ENCODE results near the gene PFN1.

The PFN1 gene

DNA sequence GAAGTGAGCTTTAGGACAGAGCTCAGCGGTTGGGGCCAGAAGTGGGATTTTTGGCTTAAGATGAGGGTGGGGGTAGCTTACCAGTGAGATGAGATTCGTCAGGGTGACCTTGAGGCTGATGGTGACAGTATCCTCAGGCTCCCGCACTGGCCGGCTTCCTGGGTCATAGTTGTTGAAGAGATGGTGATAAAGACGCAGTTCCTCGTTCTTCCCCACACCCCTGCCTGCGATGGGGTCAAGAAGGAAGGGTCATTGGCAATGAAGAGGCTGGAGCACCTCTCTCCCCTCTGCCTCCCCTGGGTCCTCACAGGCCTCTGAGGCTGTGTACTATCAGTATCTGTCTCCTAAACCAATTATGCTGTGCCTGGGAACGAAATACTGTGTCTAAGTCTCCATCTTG, 45.8 kb downstream of the PFN1 start:
- Histone ChIP-seq H3K4me3 (ENCODE audit: insufficient read depth in 1 of 2, low read depth in 1 of 2, low read length in 2 of 2) (no peak overlapping the region), H3K36me3 (ENCODE audit: control insufficient read depth in 1 of 2, insufficient read depth in 2 of 2, low read depth in 1 of 2, low read length in 2 of 2) (peaks cover under 1 to 47% of the 10 kb centered on the region in 2 experiments), H2AK5ac (ENCODE audit: low read length, severe bottlenecking) (no peak overlapping the region), H2BK15ac (ENCODE audit: low read depth, poor library complexity, severe bottlenecking) (no peak overlapping the region), H2AFZ (ENCODE audit: low read depth, low read length) (no peak overlapping the region), H3K23ac (ENCODE audit: low read length in 2 of 2) (no peak overlapping the region), H2BK120ac (ENCODE audit: low read depth, low read length) (no peak overlapping the region), H2BK12ac (ENCODE audit: low read length in 2 of 2) (no peak overlapping the region), H3K9ac (ENCODE audit: low read length) (no peak overlapping the region), H3K14ac (ENCODE audit: low read length in 2 of 2) (no peak overlapping the region), H3K4me1 (ENCODE audit: control insufficient read depth, insufficient read depth, low read depth, low read length) (no peaks in the 10 kb centered on the region), H4K91ac (ENCODE audit: low read length) (no peak overlapping the region), H3K27ac (ENCODE audit: low read length, poor library complexity, severe bottlenecking) (no peak overlapping the region), H3K27me3 (ENCODE audit: control insufficient read depth in 1 of 2, insufficient read depth in 1 of 2, low read length in 2 of 2) (peaks cover 3 to 42% of the 10 kb centered on the region in 2 experiments), H3K4me2 (ENCODE audit: low read length, poor library complexity, severe bottlenecking) (no peak overlapping the region), H3K9me3 (ENCODE audit: control insufficient read depth, low read length) (no peaks in the 10 kb centered on the region), H3K4ac (ENCODE audit: low read depth in 1 of 2, low read length in 2 of 2) (no peak overlapping the region), H3K79me1 (replicated peaks; ENCODE audit: low read length, poor library complexity, severe bottlenecking) (no peaks in the 10 kb centered on the region), H3K18ac (ENCODE audit: low read depth in 1 of 2, low read length in 2 of 2) (no peak overlapping the region), H4K8ac (ENCODE audit: low read length) (no peak overlapping the region), H2BK5ac (ENCODE audit: low read depth, low read length, poor library complexity, severe bottlenecking) (no peak overlapping the region)
- WGBS = 81% methylated on average over 8 of the region's 8 CpGs
- DNase-seq = no peak

DNA sequence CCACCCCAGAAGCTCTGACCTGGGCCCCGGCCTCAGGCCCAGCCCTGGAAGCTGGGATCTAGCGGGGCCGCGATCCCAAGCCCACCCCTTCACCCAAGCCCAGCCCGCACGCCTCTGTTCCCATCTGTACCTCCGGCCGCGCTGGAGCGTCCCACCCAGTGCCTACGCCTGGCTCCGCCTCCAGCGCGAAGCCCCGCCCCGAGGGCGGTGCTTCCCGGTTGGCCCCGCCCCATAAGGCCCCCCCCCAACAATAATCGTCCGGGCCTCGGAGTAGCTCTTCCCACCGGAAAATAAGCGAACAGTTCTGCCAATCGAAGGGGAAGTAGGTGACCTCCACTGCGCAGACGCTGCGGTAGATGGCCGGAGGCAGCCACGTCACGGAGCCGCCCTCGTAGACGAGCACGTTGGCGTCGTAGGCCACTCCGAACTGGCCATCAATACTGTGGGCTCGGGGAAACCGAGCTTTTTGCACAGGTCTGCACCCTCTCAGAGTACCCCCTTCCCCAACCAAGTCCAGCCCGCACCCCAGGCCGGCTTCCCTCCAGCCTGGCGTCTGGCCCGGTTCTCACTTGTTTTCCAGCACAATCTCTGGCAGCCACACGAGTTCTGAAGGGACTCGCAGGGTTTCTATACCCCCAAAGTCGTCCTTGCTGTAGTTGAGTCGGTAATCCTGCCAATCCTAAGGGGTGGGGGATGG, 46.5 kb downstream of the PFN1 start:
- no peak overlapping the region for H2BK15ac ChIP-seq (ENCODE audit: low read depth, poor library complexity, severe bottlenecking)
- no peak for DNase-seq
- 84% methylated on average over 45 of the region's 48 CpGs for WGBS
- H3K9me3 ChIP-seq (ENCODE audit: control insufficient read depth, low read length) = no peaks in the 10 kb centered on the region
- H3K18ac ChIP-seq (ENCODE audit: low read depth in 1 of 2, low read length in 2 of 2) = no peak overlapping the region
- H2BK12ac ChIP-seq (ENCODE audit: low read length in 2 of 2) = no peak overlapping the region
- no peak overlapping the region for H2BK5ac ChIP-seq (ENCODE audit: low read depth, low read length, poor library complexity, severe bottlenecking)
- no peak overlapping the region for H3K4me2 ChIP-seq (ENCODE audit: low read length, poor library complexity, severe bottlenecking)
- H3K23ac ChIP-seq (ENCODE audit: low read length in 2 of 2) = no peak overlapping the region
- no peak overlapping the region for H4K8ac ChIP-seq (ENCODE audit: low read length)
- H2AK5ac ChIP-seq (ENCODE audit: low read length, severe bottlenecking) = no peak overlapping the region
- no peak overlapping the region for H3K27ac ChIP-seq (ENCODE audit: low read length, poor library complexity, severe bottlenecking)
- no peak overlapping the region for H4K91ac ChIP-seq (ENCODE audit: low read length)
- H3K4ac ChIP-seq (ENCODE audit: low read depth in 1 of 2, low read length in 2 of 2) = no peak overlapping the region
- H3K9ac ChIP-seq (ENCODE audit: low read length) = no peak overlapping the region
- peaks cover 3 to 42% of the 10 kb centered on the region in 2 experiments for H3K27me3 ChIP-seq (ENCODE audit: control insufficient read depth in 1 of 2, insufficient read depth in 1 of 2, low read length in 2 of 2)
- no peak overlapping the region for H3K14ac ChIP-seq (ENCODE audit: low read length in 2 of 2)
- no peak overlapping the region for H2AFZ ChIP-seq (ENCODE audit: low read depth, low read length)
- no peaks in the 10 kb centered on the region for H3K79me1 ChIP-seq (replicated peaks; ENCODE audit: low read length, poor library complexity, severe bottlenecking)
- no peak overlapping the region for H2BK120ac ChIP-seq (ENCODE audit: low read depth, low read length)
- H3K4me1 ChIP-seq (ENCODE audit: control insufficient read depth, insufficient read depth, low read depth, low read length) = no peaks in the 10 kb centered on the region
- H3K36me3 ChIP-seq (ENCODE audit: control insufficient read depth in 1 of 2, insufficient read depth in 2 of 2, low read depth in 1 of 2, low read length in 2 of 2) = peaks cover 8 to 55% of the 10 kb centered on the region in 2 experiments
- no peak overlapping the region for H3K4me3 ChIP-seq (ENCODE audit: insufficient read depth in 1 of 2, low read depth in 1 of 2, low read length in 2 of 2)

DNA sequence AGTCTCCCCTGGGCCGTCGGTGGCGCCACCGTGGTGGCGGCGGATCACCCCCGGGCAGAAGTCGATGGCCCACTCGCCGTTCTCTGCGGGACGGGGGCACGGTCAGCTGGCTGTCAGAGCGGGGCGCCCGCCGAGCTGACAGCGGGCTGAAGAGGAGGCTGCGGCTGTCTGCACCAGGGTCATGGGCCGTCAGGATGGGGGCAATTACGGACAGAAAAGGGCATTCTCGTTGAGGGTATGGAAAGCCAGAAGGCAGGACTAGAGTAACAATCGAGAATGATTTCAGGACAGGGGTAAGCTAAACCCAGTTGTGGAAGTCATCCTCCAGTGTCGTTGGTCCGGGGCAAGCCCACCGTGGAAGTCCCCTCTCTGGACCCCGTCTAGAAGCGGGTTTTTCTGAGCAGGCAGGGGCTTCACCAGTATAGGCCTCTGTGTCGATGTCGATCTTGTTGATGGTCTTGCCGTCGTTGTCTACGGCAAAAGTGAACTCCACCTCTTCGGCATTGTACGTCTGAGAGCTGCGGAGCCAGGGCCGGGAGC, 47.2 kb downstream of the PFN1 start:
- H4K8ac ChIP-seq (ENCODE audit: low read length) = no peak overlapping the region
- no peak overlapping the region for H3K23ac ChIP-seq (ENCODE audit: low read length in 2 of 2)
- H2AK5ac ChIP-seq (ENCODE audit: low read length, severe bottlenecking) = no peak overlapping the region
- no peak overlapping the region for H2BK120ac ChIP-seq (ENCODE audit: low read depth, low read length)
- no peak overlapping the region for H3K18ac ChIP-seq (ENCODE audit: low read depth in 1 of 2, low read length in 2 of 2)
- no peak overlapping the region for H2AFZ ChIP-seq (ENCODE audit: low read depth, low read length)
- no peak overlapping the region for H3K27ac ChIP-seq (ENCODE audit: low read length, poor library complexity, severe bottlenecking)
- no peak overlapping the region for H2BK15ac ChIP-seq (ENCODE audit: low read depth, poor library complexity, severe bottlenecking)
- peaks cover 14 to 61% of the 10 kb centered on the region in 2 experiments for H3K36me3 ChIP-seq (ENCODE audit: control insufficient read depth in 1 of 2, insufficient read depth in 2 of 2, low read depth in 1 of 2, low read length in 2 of 2)
- H3K9ac ChIP-seq (ENCODE audit: low read length) = no peak overlapping the region
- H3K4ac ChIP-seq (ENCODE audit: low read depth in 1 of 2, low read length in 2 of 2) = no peak overlapping the region
- no peak overlapping the region for H4K91ac ChIP-seq (ENCODE audit: low read length)
- H3K27me3 ChIP-seq (ENCODE audit: control insufficient read depth in 1 of 2, insufficient read depth in 1 of 2, low read length in 2 of 2) = peaks cover 3 to 42% of the 10 kb centered on the region in 2 experiments
- H3K14ac ChIP-seq (ENCODE audit: low read length in 2 of 2) = no peak overlapping the region
- H3K4me2 ChIP-seq (ENCODE audit: low read length, poor library complexity, severe bottlenecking) = no peak overlapping the region
- H2BK5ac ChIP-seq (ENCODE audit: low read depth, low read length, poor library complexity, severe bottlenecking) = no peak overlapping the region
- H3K9me3 ChIP-seq (ENCODE audit: control insufficient read depth, low read length) = no peaks in the 10 kb centered on the region
- WGBS = 91% methylated on average over 37 of the region's 37 CpGs
- H3K4me1 ChIP-seq (ENCODE audit: control insufficient read depth, insufficient read depth, low read depth, low read length) = no peaks in the 10 kb centered on the region
- DNase-seq = no peak
- no peaks in the 10 kb centered on the region for H3K79me1 ChIP-seq (replicated peaks; ENCODE audit: low read length, poor library complexity, severe bottlenecking)
- no peak overlapping the region for H2BK12ac ChIP-seq (ENCODE audit: low read length in 2 of 2)
- no peak overlapping the region for H3K4me3 ChIP-seq (ENCODE audit: insufficient read depth in 1 of 2, low read depth in 1 of 2, low read length in 2 of 2)

- Histone ChIP-seq H2AK5ac (ENCODE audit: low read length, severe bottlenecking) (no peak overlapping the region), H3K79me1 (replicated peaks; ENCODE audit: low read length, poor library complexity, severe bottlenecking) (no peaks in the 10 kb centered on the region), H2BK5ac (ENCODE audit: low read depth, low read length, poor library complexity, severe bottlenecking) (no peak overlapping the region), H3K9ac (ENCODE audit: low read length) (no peak overlapping the region), H3K4me2 (ENCODE audit: low read length, poor library complexity, severe bottlenecking) (no peak overlapping the region), H3K23ac (ENCODE audit: low read length in 2 of 2) (no peak overlapping the region), H3K4me3 (ENCODE audit: insufficient read depth in 1 of 2, low read depth in 1 of 2, low read length in 2 of 2) (no peak overlapping the region), H3K27ac (ENCODE audit: low read length, poor library complexity, severe bottlenecking) (no peak overlapping the region), H2BK12ac (ENCODE audit: low read length in 2 of 2) (no peak overlapping the region), H3K4me1 (ENCODE audit: control insufficient read depth, insufficient read depth, low read depth, low read length) (no peaks in the 10 kb centered on the region), H3K9me3 (ENCODE audit: control insufficient read depth, low read length) (no peaks in the 10 kb centered on the region), H3K14ac (ENCODE audit: low read length in 2 of 2) (no peak overlapping the region), H2AFZ (ENCODE audit: low read depth, low read length) (no peak overlapping the region), H3K4ac (ENCODE audit: low read depth in 1 of 2, low read length in 2 of 2) (no peak overlapping the region), H2BK15ac (ENCODE audit: low read depth, poor library complexity, severe bottlenecking) (no peak overlapping the region), H3K18ac (ENCODE audit: low read depth in 1 of 2, low read length in 2 of 2) (no peak overlapping the region), H4K8ac (ENCODE audit: low read length) (no peak overlapping the region), H2BK120ac (ENCODE audit: low read depth, low read length) (no peak overlapping the region), H4K91ac (ENCODE audit: low read length) (no peak overlapping the region), H3K36me3 (ENCODE audit: control insufficient read depth in 1 of 2, insufficient read depth in 2 of 2, low read depth in 1 of 2, low read length in 2 of 2) (peaks cover 21 to 68% of the 10 kb centered on the region in 2 experiments), H3K27me3 (ENCODE audit: control insufficient read depth in 1 of 2, insufficient read depth in 1 of 2, low read length in 2 of 2) (peaks cover 0 to 42% of the 10 kb centered on the region in 2 experiments)
- DNase-seq = no peak
- WGBS = 78% methylated on average over 65 of the region's 65 CpGs
Observed at GRCh38 chr17:4900231-4901107, 47.9 kb downstream of the PFN1 start.

All from mesenchymal stem cell (in vitro differentiated cells and primary cell).